H1 (cell line): ENCODE measurements around the gene EPHA3. TPM values are rescaled to one million over a fixed set of nuclear protein-coding genes. Genes with fewer than 3 reads are reported as not detected.
A peak's percentile ranks its signal among the peaks of the same experiment; 100 is the strongest.

ENCODE experiments used
- CTCF ChIA-PET: fragments of 300-600 bp; sonication (Branson Sonifier 250); formaldehyde crosslinking; loops from one replicate; lab custom pipeline; 2021; ENCODE audit not compliant: partially characterized antibody; lab: Charles Lee
- POLR2A ChIA-PET: fragments of 300-600 bp; sonication (Branson Sonifier 250); formaldehyde crosslinking; loops from one replicate; lab custom pipeline; 2021; ENCODE audit warnings: inconsistent platforms; ENCODE audit not compliant: partially characterized antibody; lab: Charles Lee
- DNase-seq, 2 experiments: peaks; one replicate each; pipeline versions ENCODE4 v3.0.0 to v3.0.0-alpha.2; 2010 to 2022; ENCODE audit warnings: low spot score in 2 of 2, low read depth in 1 of 2, mixed read lengths in 1 of 2
- FAIRE-seq: peaks from 2 replicates; lab custom pipeline; 2011; peaks lifted over from hg19 to GRCh38; lab: Jason Lieb, UNC
- H2AFZ ChIP-seq: 2 replicates; pipeline ENCODE4 v1.8.1; 2012; ENCODE audit warnings: low read length, inconsistent platforms
- H2AK5ac ChIP-seq: 2 replicates; pipeline ENCODE4 v1.6.1; 2013; ENCODE audit warnings: low read depth, low read length
- H2BK120ac ChIP-seq: replicated peaks from 2 replicates; pipeline ENCODE3; 2013; ENCODE audit warnings: low read depth, low read length, inconsistent platforms
- H2BK12ac ChIP-seq: 2 replicates; pipeline ENCODE4 v1.6.1; 2013; ENCODE audit warnings: low read depth, low read length
- H2BK15ac ChIP-seq: 2 replicates; pipeline ENCODE4 v1.6.1; 2013; ENCODE audit warnings: low read length
- H2BK20ac ChIP-seq: 2 replicates; pipeline ENCODE4 v1.6.1; 2013; ENCODE audit warnings: low read length
- H2BK5ac ChIP-seq: 2 replicates; pipeline ENCODE4 v1.6.1; 2013; ENCODE audit warnings: low read depth, low read length
- H3K14ac ChIP-seq: 2 replicates; pipeline ENCODE4 v1.6.1; 2013; ENCODE audit warnings: inconsistent platforms; ENCODE audit not compliant: insufficient read length
- H3K18ac ChIP-seq: 2 replicates; pipeline ENCODE4 v1.6.1; 2013; ENCODE audit warnings: low read length; ENCODE audit errors: extremely low read depth
- H3K23ac ChIP-seq: 2 replicates; pipeline ENCODE4 v1.6.1; 2013; ENCODE audit warnings: inconsistent platforms; ENCODE audit not compliant: insufficient read length
- H3K23me2 ChIP-seq: 2 replicates; pipeline ENCODE4 v1.6.1; 2013; ENCODE audit warnings: low read depth, low read length
- H3K27ac ChIP-seq: 2 replicates; pipeline ENCODE4 v1.6.1; 2011; ENCODE audit warnings: low read depth, low read length, inconsistent platforms
- H3K27me3 ChIP-seq, 4 experiments: replicated peaks in 1 of 4; 1 replicate in 1 of 4; 2 replicates in 3 of 4; pipeline versions ENCODE4 v1.6.1 to v1.8.1; 2011 to 2013; ENCODE audit warnings: low read length in 3 of 4, mild to moderate bottlenecking in 3 of 4, inconsistent platforms in 2 of 4, mixed read lengths in 2 of 4, moderate library complexity in 1 of 4; ENCODE audit not compliant: control insufficient read depth in 3 of 4, insufficient read depth in 3 of 4; ENCODE audit errors: extremely low read depth in 1 of 4
- H3K36me3 ChIP-seq, 4 experiments: 2 replicates each; pipeline versions ENCODE4 v1.6.1 to v1.8.1; 2011 to 2013; ENCODE audit warnings: mild to moderate bottlenecking in 4 of 4, low read length in 3 of 4, moderate library complexity in 2 of 4, control low read depth in 1 of 4, inconsistent platforms in 1 of 4; ENCODE audit not compliant: insufficient read depth in 4 of 4, control insufficient read depth in 2 of 4
- H3K4ac ChIP-seq: replicated peaks from 2 replicates; pipeline ENCODE3; 2013; ENCODE audit warnings: low read length, low read depth, mixed read lengths, inconsistent platforms; ENCODE audit not compliant: insufficient read length
- H3K4me1 ChIP-seq, 4 experiments: replicated peaks in 1 of 4; 1 replicate in 1 of 4; 2 replicates in 3 of 4; pipeline versions ENCODE4 v1.6.1 to v1.8.1; 2011 to 2013; ENCODE audit warnings: low read length in 3 of 4, inconsistent platforms in 2 of 4, mixed read lengths in 1 of 4; ENCODE audit not compliant: insufficient read depth in 4 of 4, control insufficient read depth in 3 of 4
- H3K4me2 ChIP-seq, 2 experiments: 2 replicates each; pipeline versions ENCODE4 v1.6.1 to v1.8.1; 2011 to 2013; ENCODE audit warnings: low read depth in 2 of 2, low read length in 2 of 2, control low read depth in 1 of 2, inconsistent platforms in 1 of 2, mild to moderate bottlenecking in 1 of 2; ENCODE audit not compliant: insufficient read depth in 1 of 2
- H3K4me3 ChIP-seq, 4 experiments: fragments of 200-600, 300-600 bp in 1 of 4; sonication (generic), shearing (Covaris generic), sonication (Bioruptor Twin) in 1 of 4; 2 replicates each; pipeline versions ENCODE4 v1.5.1 to v1.8.1; 2011 to 2016; ENCODE audit warnings: low read length in 4 of 4, low read depth in 3 of 4, control low read depth in 2 of 4, inconsistent platforms in 2 of 4, mild to moderate bottlenecking in 2 of 4, mixed read lengths in 1 of 4, moderate library complexity in 1 of 4; ENCODE audit not compliant: insufficient read depth in 2 of 4; ENCODE audit errors: extremely low read depth in 1 of 4
- H3K56ac ChIP-seq: replicated peaks from 2 replicates; pipeline ENCODE3; 2013; ENCODE audit warnings: low read depth, mild to moderate bottlenecking, mixed read lengths, low read length, inconsistent platforms; ENCODE audit not compliant: insufficient read length
- H3K79me1 ChIP-seq: 2 replicates; pipeline ENCODE4 v1.6.1; 2013; ENCODE audit warnings: low read depth, low read length, control low read depth
- H3K79me2 ChIP-seq, 2 experiments: 2 replicates each; pipeline versions ENCODE4 v1.6.1 to v1.8.1; 2012 to 2013; ENCODE audit warnings: low read length in 2 of 2, mild to moderate bottlenecking in 2 of 2, inconsistent platforms in 1 of 2; ENCODE audit not compliant: insufficient read depth in 2 of 2, control insufficient read depth in 1 of 2
- H3K9ac ChIP-seq, 4 experiments: replicated peaks in 1 of 4; 1 replicate in 1 of 4; 2 replicates in 3 of 4; pipeline versions ENCODE4 v1.6.1 to v1.8.1; 2011 to 2013; ENCODE audit warnings: low read depth in 3 of 4, low read length in 3 of 4, control low read depth in 2 of 4, mild to moderate bottlenecking in 2 of 4, moderate library complexity in 2 of 4, inconsistent platforms in 1 of 4; ENCODE audit errors: extremely low read depth in 1 of 4
- H3K9me3 ChIP-seq, 2 experiments: 2 replicates each; pipeline versions ENCODE4 v1.6.1 to v1.8.1; 2012 to 2013; ENCODE audit warnings: mild to moderate bottlenecking in 2 of 2, moderate library complexity in 2 of 2, control low read depth in 1 of 2, inconsistent platforms in 1 of 2, low read depth in 1 of 2, low read length in 1 of 2, mixed read lengths in 1 of 2; ENCODE audit not compliant: insufficient read depth in 2 of 2
- H4K20me1 ChIP-seq, 2 experiments: replicated peaks in 1 of 2; 2 replicates each; pipeline versions ENCODE3 to v1.8.1; 2011 to 2013; ENCODE audit warnings: inconsistent platforms in 2 of 2, low read length in 2 of 2, mild to moderate bottlenecking in 1 of 2; ENCODE audit not compliant: insufficient read depth in 2 of 2, control insufficient read depth in 1 of 2
- H4K5ac ChIP-seq: 2 replicates; pipeline ENCODE4 v1.6.1; 2013; ENCODE audit warnings: low read length, low read depth, mixed read lengths, inconsistent platforms; ENCODE audit not compliant: insufficient read length
- H4K8ac ChIP-seq: 2 replicates; pipeline ENCODE4 v1.8.0; 2013; ENCODE audit warnings: mild to moderate bottlenecking, moderate library complexity, low read length, inconsistent platforms; ENCODE audit not compliant: insufficient read depth; ENCODE audit errors: extremely low read depth
- H4K91ac ChIP-seq: replicated peaks from 2 replicates; pipeline ENCODE3; 2013; ENCODE audit warnings: low read length, mixed read lengths, inconsistent platforms; ENCODE audit not compliant: insufficient read length
- EP300 ChIP-seq, 2 experiments: IDR thresholded peaks; 1 replicate in 1 of 2; 2 replicates in 1 of 2; pipeline ENCODE4 v1.6.1; 2011 to 2012; ENCODE audit warnings: low read depth in 2 of 2, low read length in 2 of 2, mild to moderate bottlenecking in 2 of 2, borderline replicate concordance in 1 of 2, inconsistent platforms in 1 of 2, moderate library complexity in 1 of 2
- GTF2F1 ChIP-seq: IDR thresholded peaks from 2 replicates; pipeline ENCODE4 v1.6.1; 2012; ENCODE audit warnings: low read depth, low read length, improper control_type of control experiment, borderline replicate concordance
- KDM4A ChIP-seq: IDR thresholded peaks from one replicate; pipeline ENCODE4 v1.7.1; 2012; ENCODE audit warnings: low read depth, mild to moderate bottlenecking, moderate library complexity, low read length, inconsistent platforms; ENCODE audit not compliant: severe bottlenecking
- POLR2AphosphoS5 ChIP-seq: IDR thresholded peaks from 2 replicates; pipeline ENCODE4 v1.6.1; 2011; ENCODE audit warnings: low read depth, low read length
- RAD21 ChIP-seq, 2 experiments: IDR thresholded peaks in 1 of 2; conservative IDR thresholded peaks in 1 of 2; 2 replicates each; pipeline ENCODE4 v1.6.1; 2011; ENCODE audit warnings: low read depth in 2 of 2, low read length in 2 of 2, improper control_type of control experiment in 1 of 2, inconsistent platforms in 1 of 2, mild to moderate bottlenecking in 1 of 2, moderate library complexity in 1 of 2
- RNF2 ChIP-seq: fragments of 200-900, 300-1000 bp; sonication (generic); IDR thresholded peaks from 2 replicates; pipeline ENCODE4 v1.7.1; 2016; ENCODE audit warnings: borderline replicate concordance, low read depth, mild to moderate bottlenecking, antibody characterized with exemption, low read length; ENCODE audit not compliant: poor library complexity, severe bottlenecking; ENCODE audit errors: missing control alignments
- SAP30 ChIP-seq: fragments of 300-600 bp; sonication (generic); IDR thresholded peaks from 2 replicates; pipeline ENCODE4 v1.7.1; 2012; ENCODE audit warnings: low read length, moderate library complexity, mild to moderate bottlenecking, inconsistent platforms; ENCODE audit not compliant: insufficient read depth, insufficient replicate concordance
- SIN3A ChIP-seq, 2 experiments: IDR thresholded peaks in 1 of 2; conservative IDR thresholded peaks in 1 of 2; 2 replicates each; pipeline ENCODE4 v1.6.1; 2011 to 2012; ENCODE audit warnings: low read length in 2 of 2, improper control_type of control experiment in 1 of 2, low read depth in 1 of 2, mild to moderate bottlenecking in 1 of 2
- SIRT6 ChIP-seq: IDR thresholded peaks from one replicate; pipeline ENCODE4 v1.7.1; 2012; ENCODE audit warnings: low read length, inconsistent platforms
- SIX5 ChIP-seq: IDR thresholded peaks from 2 replicates; pipeline ENCODE4 v1.6.1; 2011; ENCODE audit warnings: mild to moderate bottlenecking, low read depth, low read length
- WGBS, 2 experiments: shearing (Covaris generic) in 1 of 2; methylation state at CpG; one replicate each; pipeline versions ENCODE4 v1.1.6 to v1.1.7; 2013 to 2015; ENCODE audit warnings: low lambda C conversion rate in 2 of 2, mixed read lengths in 2 of 2, inconsistent platforms in 1 of 2, low coverage in 1 of 2, missing lambda C conversion rate in 1 of 2; ENCODE audit not compliant: insufficient replicate concordance in 2 of 2, insufficient coverage in 1 of 2, insufficient read length in 1 of 2; ENCODE audit errors: extremely low coverage in 1 of 2, missing lambda C conversion rate in 1 of 2; 5-methylcytosine and 5-hydroxymethylcytosine counted together
- polyA plus RNA-seq, 7 experiments: library from polyadenylated mRNA; depleted of rRNA in 3 of 7; stranded (reverse) in 5 of 7; unstranded in 2 of 7; fragments of >200 nt in 5 of 7; fragments of 200-250 nt in 2 of 7; gene quantifications; 1 replicate in 5 of 7; 2 replicates in 1 of 7; 4 replicates in 1 of 7; pipeline versions ENCODE4 v1.2.1 to v1.2.3, GENCODE V29; 2011 to 2013; ENCODE audit warnings: missing spikeins in 2 of 7, mixed read lengths in 2 of 7
- total RNA-seq: library from RNA; stranded (reverse); fragmentation: NEBNext Ultra II Directional; extraction: Animal tissue kit (Norgen Biotek cat#: 25700); gene quantifications from 2 replicates; pipeline ENCODE4 v1.2.1, GENCODE V29; 2021
- TF ChIP-seq, protein P1 (sequence below): IDR thresholded peaks from 2 replicates; pipeline ENCODE4 v1.6.1; 2011; ENCODE audit warnings: low read depth, mild to moderate bottlenecking, low read length; ENCODE audit not compliant: insufficient read depth

Gene EPHA3
- total and polyA plus RNA-seq, 2 of the 8 experiments (the other 6 are each of a cell fraction or from before 2014, with no cell fraction given) = 0.09 to 0.22 TPM

DNA sequence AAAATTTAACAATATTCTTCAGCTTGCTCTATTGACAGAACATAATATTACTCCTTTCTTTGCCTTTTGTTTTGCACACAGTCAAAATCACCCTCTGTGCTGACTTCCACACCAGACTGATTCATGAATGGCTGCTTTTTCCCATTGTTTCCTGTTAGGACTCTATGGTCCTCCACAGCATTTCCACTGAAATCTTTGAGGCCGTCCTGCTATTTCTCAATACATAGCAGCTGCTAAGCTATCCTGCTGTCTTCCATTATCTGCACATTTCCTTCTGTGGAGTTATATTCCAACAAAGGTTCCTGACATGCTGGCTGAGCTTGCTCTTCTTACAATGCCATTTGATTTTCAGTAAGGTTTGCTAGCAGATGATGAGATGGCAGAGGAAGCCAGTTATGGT is 153.3 kb downstream of the EPHA3 start:
- Histone ChIP-seq H3K14ac (no peak overlapping the region), H2BK120ac (no peak overlapping the region), H3K27ac (no peak overlapping the region), H2AK5ac (no peak overlapping the region), H2AFZ (peak overlapping the region; percentile 28; the same call in 1 of the 2 replicates), H3K79me2 (no peaks in the 10 kb centered on the region), H2BK12ac (no peak overlapping the region), H3K27me3 (no peaks in the 10 kb centered on the region), H3K9me3 (no peaks in the 10 kb centered on the region), H4K5ac (no peak overlapping the region), H3K4me1 (peaks cover 0 to 8% (median 2%) of the 10 kb centered on the region in 4 experiments; a peak in 4 of 7 replicates), H2BK15ac (no peak overlapping the region), H4K91ac (no peak overlapping the region), H4K20me1 (no peaks in the 10 kb centered on the region), H3K23ac (no peak overlapping the region), H2BK5ac (no peak overlapping the region), H3K36me3 (no peaks in the 10 kb centered on the region), H3K18ac (no peak overlapping the region), H3K9ac (no peak overlapping the region), H3K56ac (no peak overlapping the region), H3K4ac (no peak overlapping the region), H2BK20ac (no peak overlapping the region), H3K23me2 (no peaks in the 10 kb centered on the region), H3K4me2 (no peak overlapping the region), H3K79me1 (no peaks in the 10 kb centered on the region), H4K8ac (no peak overlapping the region), H3K4me3 (no peak overlapping the region)
- WGBS, 2 experiments = 74% methylated on average over 1 of the region's 1 CpG; no CpG with 5 or more reads in 1 of the 2 experiments
- no peak for DNase-seq
- FAIRE-seq = no peak
- CTCF ChIA-PET = no interaction called here
- POLR2A ChIA-PET = no interaction called here
- TF ChIP-seq KDM4A (no peak), SIRT6 (no peak), SIN3A (conservative IDR thresholded peaks at IDR 0.05 in 1 of 2, IDR thresholded peaks at IDR 0.05 in 1 of 2; ENCODE audit: low read depth in 1 of 2, low read length in 2 of 2) (no peak), EP300 (IDR thresholded peaks at IDR 0.05; ENCODE audit: borderline replicate concordance in 1 of 2, low read depth in 2 of 2, low read length in 2 of 2) (no peak), GTF2F1 (no peak), RNF2 (no peak), RAD21 (IDR thresholded peaks at IDR 0.05 in 1 of 2, conservative IDR thresholded peaks at IDR 0.05 in 1 of 2; ENCODE audit: low read depth in 2 of 2, low read length in 2 of 2) (no peak), SIX5 (no peak), SAP30 (no peak), POLR2AphosphoS5 (no peak)
- TF ChIP-seq, protein P1, sequence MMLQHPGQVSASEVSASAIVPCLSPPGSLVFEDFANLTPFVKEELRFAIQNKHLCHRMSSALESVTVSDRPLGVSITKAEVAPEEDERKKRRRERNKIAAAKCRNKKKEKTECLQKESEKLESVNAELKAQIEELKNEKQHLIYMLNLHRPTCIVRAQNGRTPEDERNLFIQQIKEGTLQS = no peak
